T-helper 2 cell treated with Interferon-gamma antibody and Interleukin-4, amounts not matched to agents 100 ng/mL and 5 ng/mL, for 36 hours (primary cell): ENCODE results near the gene C6orf47. TPM values are rescaled to one million over a fixed set of nuclear protein-coding genes. Genes with fewer than 3 reads are reported as not detected.

ENCODE experiments used
- intact Hi-C: fragments of 100-400 bp; cut with micrococcal nuclease; formaldehyde crosslinking; loops from one replicate; pipeline ENCODE4 v1.15.1; 2023
- total RNA-seq: library from RNA; stranded (reverse); gene quantifications from 2 replicates; pipeline ENCODE4 v1.2.3, GENCODE V29; 2022

The C6orf47 gene
- total RNA-seq, 1 donor from 2014 or later = 20.8 TPM

- intact Hi-C loops = no loop called here
These were observed 27.5 kb upstream of the C6orf47 start for GRCh38 chr6:31687860-31688693.

GRCh38 chr6:31687321-31687720, 26.7 kb upstream of the C6orf47 start:
- intact Hi-C loops = no loop called here

- intact Hi-C loops = no loop called here
These were observed 25.9 kb upstream of the C6orf47 start for GRCh38 chr6:31686483-31686882.

GRCh38 chr6:31683591-31683990, 23.0 kb upstream of the C6orf47 start:
- intact Hi-C loops = no loop called here

- intact Hi-C loops = loop anchor here (2.0 kb wide), 2 partner anchors 48 to 150 kb away; partner anchors contain the start of gene DDAH2
These were observed 20.6 kb upstream of the C6orf47 start for GRCh38 chr6:31681135-31681671.

- intact Hi-C loops = loop anchor here (2.0 kb wide), 2 partner anchors 48 to 150 kb away; partner anchors contain the start of gene DDAH2
These were observed 19.9 kb upstream of the C6orf47 start, which contains the start of gene LY6G5C for GRCh38 chr6:31680226-31681134. Gene LY6G5C (minus strand): TSS chr6:31681067. CDS start chr6:31680373, 694 bp downstream.

GRCh38 chr6:31677955-31678354, 17.4 kb upstream of the C6orf47 start:
- intact Hi-C loops = loop anchor here (2.0 kb wide), 1 partner anchor 25 kb away; the partner anchor contains the start of gene ABHD16A

GRCh38 chr6:31676904-31677303, 16.3 kb upstream of the C6orf47 start:
- intact Hi-C loops = loop anchor here (2.0 kb wide), 1 partner anchor 26 kb away; the partner anchor contains the start of gene ABHD16A

- intact Hi-C loops = loop anchor here (2.0 kb wide), 1 partner anchor 26 kb away; the partner anchor contains the start of gene ABHD16A
These were observed 15.8 kb upstream of the C6orf47 start for GRCh38 chr6:31676322-31676903.

- intact Hi-C loops = loop anchor here (5.0 to 10.0 kb wide), 3 partner anchors 128 to 505 kb away; partner anchors contain the start of genes AGPAT1, NELFE, RNF5 and SKIC2
These were observed 9.1 kb upstream of the C6orf47 start, which contains the start of gene LY6G5B for GRCh38 chr6:31669676-31670075. Gene LY6G5B (plus strand): TSS chr6:31669976. CDS start chr6:31670951, 975 bp downstream.

GRCh38 chr6:31666337-31666965, 5.9 kb upstream of the C6orf47 start:
- intact Hi-C loops = loop anchor here (5.0 to 10.0 kb wide), 3 partner anchors 131 to 508 kb away; partner anchors contain the start of genes AGPAT1, NELFE, RNF5 and SKIC2

GRCh38 chr6:31665501-31666336, 5.1 kb upstream of the C6orf47 start, which contains the start of gene CSNK2B:
Gene CSNK2B (plus strand): TSS chr6:31666080. CDS start chr6:31666832, 752 bp downstream.
- intact Hi-C loops = loop anchor here (1.0 to 10.0 kb wide), 11 partner anchors 13 to 509 kb away; partner anchors contain the start of genes AGPAT1, ATP6V1G2, BAG6 and NELFE

- intact Hi-C loops = loop anchor here (1.0 to 10.0 kb wide), 11 partner anchors 13 to 510 kb away; partner anchors contain the start of genes AGPAT1, ATP6V1G2, BAG6 and NELFE
These were observed 4.4 kb upstream of the C6orf47 start, which contains the start of gene GPANK1 for GRCh38 chr6:31664790-31665500. Gene GPANK1 (minus strand): TSS chr6:31664997. CDS start chr6:31664478, 519 bp downstream.

- intact Hi-C loops = loop anchor here (2.0 to 10.0 kb wide), 2 partner anchors 117 to 511 kb away; partner anchors contain the start of genes AGPAT1, ATP6V1G2, NFKBIL1 and RNF5
These were observed 3.6 kb upstream of the C6orf47 start for GRCh38 chr6:31663961-31664789.

- intact Hi-C loops = loop anchor here (10.0 kb wide), 1 partner anchor 511 kb away; the partner anchor contains the start of genes AGPAT1 and RNF5
These were observed 2.8 kb upstream of the C6orf47 start for GRCh38 chr6:31663126-31663960.
